Neural cell (in vitro differentiated cells): ENCODE data around the gene CFAP68.

Source experiments
- CTCF ChIP-seq: fragments of 450-650 bp; IDR thresholded peaks from 2 replicates; pipeline ENCODE4 v1.5.1; 2014; ENCODE audit warnings: antibody characterized with exemption, mild to moderate bottlenecking, moderate library complexity; ENCODE audit not compliant: poor library complexity, severe bottlenecking
- EZH2 ChIP-seq: fragments of 200-600, 300-800 bp; shearing (Covaris generic), sonication (generic); IDR thresholded peaks from 2 replicates; pipeline ENCODE4 v1.6.1; 2014; ENCODE audit warnings: antibody characterized with exemption, low read length, borderline replicate concordance, mild to moderate bottlenecking; ENCODE audit not compliant: insufficient read depth, poor library complexity, severe bottlenecking
- POLR2AphosphoS5 ChIP-seq: IDR thresholded peaks from 2 replicates; pipeline ENCODE4 v1.6.1; 2012
- REST ChIP-seq: IDR thresholded peaks from 2 replicates; pipeline ENCODE4 v1.6.1; 2012; ENCODE audit warnings: borderline replicate concordance
- SMC3 ChIP-seq: fragments of 450-650 bp; conservative IDR thresholded peaks from 2 replicates; pipeline ENCODE4 v1.6.1; 2014; ENCODE audit warnings: antibody characterized with exemption, mild to moderate bottlenecking, moderate library complexity; ENCODE audit not compliant: poor library complexity

- TF ChIP-seq CTCF (no peak), SMC3 (no peak), REST (no peak), EZH2 (no peak), POLR2AphosphoS5 (no peak)
Observed at GRCh38 chr11:111913997-111914396, 34.7 kb downstream of the CFAP68 start.
